Non-pigmented ciliary epithelial cell (primary cell): ENCODE results near the gene TBCE.

Source experiments
- DNase-seq: peaks from one replicate; pipeline ENCODE4 v3.0.0-alpha.2; 2010; ENCODE audit warnings: low read depth

The TBCE gene

DNA sequence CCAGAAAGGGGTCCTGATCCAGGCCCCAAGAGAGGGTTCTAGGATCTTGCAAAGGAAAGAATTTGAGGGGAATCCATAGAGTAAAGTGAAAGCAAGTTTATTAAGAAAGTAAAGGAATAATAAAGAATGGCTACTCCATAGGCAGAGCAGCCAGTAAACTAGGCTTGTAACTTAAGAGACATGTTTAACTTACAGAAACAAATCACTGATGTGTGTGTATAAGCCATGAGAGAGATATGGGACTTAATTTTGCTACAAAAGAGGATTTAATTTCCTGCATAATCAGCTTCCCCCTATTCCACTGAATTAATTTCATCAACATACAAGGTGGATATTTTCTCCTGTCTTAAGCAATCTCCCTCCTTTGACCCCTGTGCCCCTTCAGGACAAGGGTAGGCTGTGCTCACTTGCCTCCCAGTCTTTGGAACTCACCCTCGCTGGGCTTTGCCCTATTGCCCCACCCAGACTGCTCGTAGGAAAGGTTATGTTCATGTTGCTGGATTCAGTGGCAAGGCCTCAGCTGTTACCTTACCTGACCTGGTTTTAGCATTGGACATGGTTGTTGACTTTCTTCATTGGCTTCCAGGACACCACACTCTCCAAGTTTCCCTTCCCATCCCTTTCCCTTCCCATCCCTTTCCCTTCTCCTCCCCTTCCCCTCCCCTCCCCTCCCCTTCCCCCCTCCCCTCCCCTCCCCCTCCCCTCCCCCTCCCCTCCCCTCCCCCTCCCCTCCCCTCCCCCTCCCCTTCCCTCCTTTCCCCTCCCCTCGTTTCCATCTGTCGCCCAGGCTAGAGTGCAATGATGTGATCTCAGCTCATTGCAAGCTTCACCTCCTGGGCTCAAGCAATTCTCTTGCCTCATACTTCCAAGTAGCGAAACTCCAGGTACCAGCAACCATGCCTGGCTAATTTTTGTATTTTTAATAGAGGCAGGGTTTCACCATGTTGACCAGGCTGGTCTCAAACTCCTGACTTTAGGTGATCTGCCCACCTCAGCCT lies 44.6 kb downstream of the TBCE start:
- DNase-seq: no peak

DNA sequence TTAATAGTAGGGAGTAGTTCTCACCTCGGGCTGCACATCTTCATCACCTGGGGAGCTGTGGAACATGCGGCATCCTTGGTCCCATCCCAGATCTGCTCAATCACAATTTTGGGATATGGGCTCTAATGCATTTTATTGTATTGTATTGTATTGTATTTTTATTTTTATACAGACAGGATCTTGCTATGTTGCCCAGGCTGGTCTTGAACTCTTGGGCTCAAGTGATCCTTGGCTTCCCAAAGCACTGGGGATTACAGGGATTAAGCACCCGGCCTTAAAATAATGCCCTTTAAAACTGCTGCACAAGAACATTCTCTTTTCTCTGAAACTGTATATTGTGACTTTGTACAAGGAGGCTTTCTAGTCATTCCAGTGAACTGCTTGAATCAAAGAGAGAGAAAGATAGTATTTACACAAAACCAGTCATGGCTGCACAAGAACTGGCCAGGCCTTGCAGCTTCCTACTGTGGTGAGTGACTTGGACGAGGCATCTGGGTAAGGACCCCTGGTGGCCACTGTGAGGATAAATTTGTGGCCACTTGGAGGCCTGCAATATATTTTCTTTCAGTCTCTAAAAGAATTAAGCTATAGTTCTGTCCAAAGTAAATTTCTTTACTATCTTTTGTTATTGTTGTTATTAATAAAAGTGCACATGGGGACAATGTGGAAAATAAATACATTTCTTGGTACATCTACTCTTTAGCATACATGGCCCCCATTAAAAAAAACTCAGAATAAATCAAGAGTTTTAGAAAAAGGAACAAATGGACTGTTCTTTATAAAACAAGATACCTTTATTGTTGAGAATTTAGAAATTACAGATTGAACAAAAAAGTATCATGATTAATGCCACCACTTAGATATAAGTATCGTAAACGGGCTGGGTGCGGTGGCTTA lies 48.0 kb downstream of the TBCE start:
- DNase-seq: no peak

DNA sequence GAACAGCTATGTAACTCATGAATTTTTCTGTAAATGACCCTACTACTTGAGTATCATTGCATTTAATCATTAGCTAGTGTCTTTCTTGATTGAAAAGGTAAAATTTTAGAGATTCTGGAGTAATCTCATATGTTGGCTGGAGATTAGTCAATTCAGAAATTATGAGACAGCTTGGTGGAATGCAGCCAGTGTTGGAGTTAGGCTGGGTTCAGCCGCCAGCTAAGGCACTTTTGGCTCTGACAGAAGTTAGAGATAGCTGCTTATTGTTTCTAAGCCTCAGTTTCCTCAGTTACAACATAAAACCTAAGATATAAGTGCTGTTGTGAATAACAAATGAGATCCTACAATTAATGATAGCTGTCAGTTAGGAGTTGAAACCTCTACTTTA lies 49.4 kb downstream of the TBCE start:
- no peak for DNase-seq

DNA sequence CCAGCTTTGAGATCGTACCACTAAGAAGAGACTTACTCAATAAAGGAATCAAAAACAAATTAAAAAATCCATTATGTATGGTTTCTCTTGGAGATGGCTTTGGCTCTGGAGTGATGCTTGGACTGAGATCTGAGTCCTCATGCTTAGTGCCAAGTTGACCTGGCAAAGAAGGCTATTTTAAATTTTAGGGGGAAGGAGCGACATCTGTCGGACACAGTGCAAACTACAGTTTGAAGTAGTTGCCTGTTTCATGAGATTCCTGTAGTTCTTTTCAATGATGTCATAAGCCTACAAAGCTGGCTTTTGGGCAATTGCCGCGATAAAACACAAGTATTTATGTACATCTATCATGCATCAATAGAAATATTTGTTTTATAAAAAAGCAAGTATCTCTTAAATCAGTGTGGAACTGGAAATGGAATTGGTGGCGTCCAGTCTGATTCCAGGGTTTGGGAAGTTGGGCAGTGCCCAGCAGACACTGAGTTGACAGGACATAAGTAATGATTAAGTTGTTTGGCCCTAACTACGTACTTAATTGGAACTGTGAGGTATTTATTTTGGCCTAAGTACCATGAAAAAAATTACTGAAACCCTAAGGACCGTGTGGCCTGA lies 50.0 kb downstream of the TBCE start:
- peak; percentile 60 for DNase-seq

DNA sequence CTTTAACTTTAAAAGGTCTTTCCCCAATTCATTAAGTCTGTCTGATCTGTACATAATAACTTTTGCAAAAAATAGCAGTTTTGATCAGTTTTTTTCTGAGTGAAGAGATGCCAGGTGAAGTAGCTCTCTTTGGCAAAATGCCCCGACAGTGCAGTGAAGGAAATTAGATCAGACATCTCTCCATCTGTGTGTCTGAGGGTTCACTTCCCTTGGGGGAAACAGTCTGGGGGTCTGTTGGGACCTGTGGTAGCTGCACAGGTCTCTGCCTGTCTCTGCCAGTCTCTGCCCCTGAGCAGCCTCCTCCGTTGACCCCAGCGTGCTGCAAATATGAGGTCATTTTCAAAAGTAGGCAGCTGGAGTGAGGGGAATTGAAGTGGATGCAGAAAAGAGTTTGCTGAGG lies 54.5 kb downstream of the TBCE start:
- DNase-seq: no peak

DNA sequence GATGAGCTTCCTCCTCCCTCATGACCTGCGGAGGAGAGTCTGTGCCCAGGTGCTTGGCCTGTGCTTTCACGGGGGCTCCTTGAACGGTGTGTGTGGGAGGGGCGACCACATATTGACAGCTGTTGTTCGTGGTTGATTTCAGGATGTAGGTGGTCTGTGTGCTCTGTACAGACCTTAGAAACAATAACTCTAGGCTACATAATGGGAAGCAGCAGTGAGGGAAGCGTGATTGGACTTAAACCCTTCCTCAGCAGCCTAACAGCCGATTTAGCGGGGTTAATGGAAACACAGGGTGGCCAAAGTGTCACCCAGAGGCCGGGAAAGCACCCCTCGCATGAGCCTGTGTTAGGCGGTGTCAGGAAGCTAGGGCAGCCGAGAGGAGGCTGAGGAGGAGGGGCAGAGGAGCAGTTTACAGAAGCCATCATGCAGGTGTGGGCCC lies 56.0 kb downstream of the TBCE start:
- no peak for DNase-seq

DNA sequence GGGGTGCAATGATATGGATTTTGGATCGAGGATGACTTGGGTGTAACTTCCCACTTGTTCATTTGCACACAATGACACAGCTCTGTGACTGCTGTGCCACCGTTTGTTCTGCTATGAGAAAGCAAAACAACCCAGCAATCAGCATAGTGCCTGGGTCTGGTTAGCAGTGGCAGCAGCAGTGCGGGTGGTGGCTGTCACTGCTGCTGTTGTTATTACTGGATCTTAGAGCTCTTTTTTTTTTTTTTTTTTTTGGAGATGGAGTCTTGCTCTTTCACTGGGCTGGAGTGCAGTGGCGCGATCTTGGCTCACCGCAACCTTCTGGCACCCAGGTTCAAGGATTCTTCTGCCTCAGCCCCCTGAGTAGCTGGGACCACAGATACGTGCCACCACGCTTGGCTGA lies 56.9 kb downstream of the TBCE start:
- no peak for DNase-seq

DNA sequence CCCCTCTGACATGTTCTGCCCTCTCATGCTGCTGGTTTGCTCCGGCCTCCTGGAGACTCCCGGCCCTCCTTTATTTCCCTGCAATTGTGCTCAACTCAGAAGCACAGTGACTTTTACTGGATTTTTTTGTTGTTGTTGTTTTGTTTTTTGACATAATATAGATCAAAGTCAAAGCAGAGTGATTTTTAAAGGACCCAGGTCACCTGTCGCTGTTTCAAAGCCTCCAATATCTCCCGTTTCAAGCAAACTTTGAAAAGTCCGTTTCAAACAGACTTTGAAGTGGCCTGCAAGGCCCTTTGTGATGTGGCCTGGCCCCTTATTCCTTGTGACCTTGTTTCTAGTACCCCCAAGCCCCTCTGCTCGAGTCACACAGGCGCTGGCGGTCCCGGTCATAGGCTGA lies 58.1 kb downstream of the TBCE start:
- no peak for DNase-seq

DNA sequence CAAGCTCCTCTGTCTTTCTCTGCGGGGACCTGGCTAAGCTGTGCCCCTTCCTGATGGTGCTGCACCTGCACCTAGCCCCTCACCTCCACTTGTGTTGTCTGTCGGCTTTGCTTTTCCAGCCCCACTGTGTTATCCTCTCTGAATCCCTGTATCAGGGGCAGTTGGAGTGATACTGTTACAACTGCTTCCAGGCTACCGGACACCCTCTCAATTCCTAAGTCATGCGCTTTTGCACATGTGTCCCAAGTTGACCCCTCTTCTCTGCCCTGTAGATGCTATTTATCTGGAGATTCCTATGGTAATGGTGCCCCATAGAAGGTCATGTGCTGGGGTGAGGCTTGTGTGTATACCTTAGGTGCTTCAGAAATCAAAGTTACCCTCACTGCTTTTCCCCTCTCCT lies 58.9 kb downstream of the TBCE start:
- no peak for DNase-seq

DNA sequence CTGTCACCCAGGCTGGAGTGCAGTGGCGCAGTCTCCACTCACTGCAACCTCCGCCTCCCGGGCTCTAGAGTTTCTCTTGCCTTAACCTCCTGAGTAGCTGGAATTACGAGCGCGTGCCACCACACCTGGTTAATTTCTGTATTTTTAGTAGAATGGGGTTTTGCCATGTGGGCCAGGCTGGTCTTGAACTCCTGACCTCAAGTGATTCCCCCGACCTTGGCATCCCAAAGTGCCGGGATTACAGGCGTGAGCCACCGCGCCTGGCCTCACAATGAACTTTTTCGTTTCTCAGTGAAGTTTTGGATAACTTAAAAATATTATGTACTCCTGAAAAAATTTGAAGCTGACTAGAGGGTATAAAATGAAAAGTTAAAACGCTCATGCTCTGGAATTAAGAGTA lies 59.5 kb downstream of the TBCE start:
- DNase-seq: no peak

DNA sequence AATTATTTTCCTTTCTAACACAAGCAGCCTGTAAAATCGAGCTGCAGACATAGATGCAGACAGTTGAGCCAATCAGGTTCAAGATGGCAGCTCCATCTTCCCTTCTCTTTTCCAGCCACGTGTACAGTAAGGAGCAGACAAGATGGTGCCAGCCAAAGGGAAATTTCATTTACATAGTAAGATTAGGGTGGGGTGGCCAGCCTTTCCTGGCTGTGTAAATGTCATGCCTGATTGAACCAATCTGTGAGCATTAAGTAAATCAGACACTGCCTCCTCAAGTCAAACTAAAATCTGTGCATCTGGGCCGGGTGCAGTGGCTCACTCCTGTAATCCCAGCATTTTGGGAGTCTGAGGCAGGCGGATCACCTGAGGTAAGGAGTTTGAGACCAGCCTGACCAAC lies 60.2 kb downstream of the TBCE start:
- no peak for DNase-seq

DNA sequence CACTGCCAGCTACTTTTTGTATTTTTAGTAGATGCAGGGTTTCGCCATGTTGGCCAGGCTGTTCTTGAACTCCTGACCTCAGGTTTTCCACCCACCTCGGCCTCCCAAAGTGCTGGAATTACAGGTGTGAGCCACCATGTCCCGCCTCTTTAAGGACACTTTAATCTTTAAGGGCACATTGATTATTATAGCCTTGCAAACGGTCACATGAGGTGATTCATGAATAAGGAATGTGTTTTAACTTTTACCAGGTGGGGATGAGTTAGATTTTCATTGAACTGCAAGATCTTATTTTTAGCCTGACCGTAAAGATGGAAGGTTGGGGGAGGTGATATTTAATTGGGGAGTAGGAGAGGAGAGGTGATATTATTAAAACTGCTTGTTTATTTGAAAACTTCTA lies 61.9 kb downstream of the TBCE start:
- no peak for DNase-seq

DNA sequence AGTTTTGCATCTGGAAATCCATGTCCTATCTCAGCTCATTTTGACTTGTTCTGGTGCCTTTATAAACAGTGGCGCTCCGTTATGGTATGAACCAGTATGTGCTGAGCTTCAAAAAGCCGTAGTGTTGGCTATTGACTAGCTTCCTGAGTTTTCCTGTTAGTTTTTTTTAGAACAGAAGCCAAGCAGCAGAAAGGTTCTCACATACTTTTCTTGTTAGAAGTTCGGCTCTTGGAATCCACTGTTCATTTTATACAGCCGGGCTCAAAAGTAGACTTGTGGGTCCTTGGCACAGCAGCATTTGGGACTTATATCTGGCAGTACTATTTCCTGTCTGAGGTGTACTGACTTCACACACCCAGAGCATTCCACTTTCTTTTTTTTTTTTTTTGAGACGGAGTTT lies 63.8 kb downstream of the TBCE start:
- no peak for DNase-seq

DNA sequence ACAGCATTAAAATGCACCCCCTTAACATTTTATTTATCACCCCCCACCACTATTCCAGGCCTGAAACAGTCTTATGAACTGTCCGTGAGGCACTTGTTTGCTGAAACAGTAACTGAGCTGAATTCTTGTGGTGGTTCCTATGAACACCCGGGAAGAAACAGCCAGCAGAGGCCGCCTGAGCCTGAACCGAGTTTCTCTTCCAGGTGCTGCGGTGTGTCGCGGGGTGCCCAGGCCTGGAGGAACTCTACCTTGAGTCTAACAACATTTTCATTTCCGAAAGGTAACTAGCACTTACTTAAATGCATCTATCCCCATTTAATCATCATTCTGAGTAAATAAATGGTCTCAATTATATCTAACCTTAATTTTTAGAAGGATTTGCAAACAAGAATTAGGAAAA lies 66.8 kb downstream of the TBCE start:
- DNase-seq: no peak

DNA sequence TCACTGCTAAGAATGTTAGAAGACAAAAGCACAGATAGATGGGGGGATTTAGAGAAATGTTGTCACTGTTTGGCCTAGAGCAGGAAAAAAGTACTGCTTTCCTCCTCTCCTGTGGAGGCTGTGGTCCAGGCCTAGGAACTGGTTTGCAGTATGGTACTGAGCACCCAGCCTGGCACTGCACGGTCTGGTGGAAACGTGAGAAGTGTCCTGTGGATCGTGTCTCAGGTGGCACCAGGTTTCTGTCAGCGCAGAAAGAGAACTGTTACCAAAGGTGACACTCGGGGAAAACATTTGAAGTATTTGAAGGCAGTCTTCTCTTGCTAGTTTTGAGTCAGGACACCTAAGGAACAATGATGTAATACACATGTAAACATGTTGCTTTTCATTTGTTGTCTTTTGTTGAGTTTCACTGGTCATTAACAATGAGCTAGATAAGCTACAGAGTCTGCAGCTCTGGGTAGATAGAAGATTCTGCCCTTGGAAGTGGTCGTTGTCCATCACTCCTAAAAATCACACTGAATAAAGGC lies 74.0 kb downstream of the TBCE start:
- no peak for DNase-seq

DNA sequence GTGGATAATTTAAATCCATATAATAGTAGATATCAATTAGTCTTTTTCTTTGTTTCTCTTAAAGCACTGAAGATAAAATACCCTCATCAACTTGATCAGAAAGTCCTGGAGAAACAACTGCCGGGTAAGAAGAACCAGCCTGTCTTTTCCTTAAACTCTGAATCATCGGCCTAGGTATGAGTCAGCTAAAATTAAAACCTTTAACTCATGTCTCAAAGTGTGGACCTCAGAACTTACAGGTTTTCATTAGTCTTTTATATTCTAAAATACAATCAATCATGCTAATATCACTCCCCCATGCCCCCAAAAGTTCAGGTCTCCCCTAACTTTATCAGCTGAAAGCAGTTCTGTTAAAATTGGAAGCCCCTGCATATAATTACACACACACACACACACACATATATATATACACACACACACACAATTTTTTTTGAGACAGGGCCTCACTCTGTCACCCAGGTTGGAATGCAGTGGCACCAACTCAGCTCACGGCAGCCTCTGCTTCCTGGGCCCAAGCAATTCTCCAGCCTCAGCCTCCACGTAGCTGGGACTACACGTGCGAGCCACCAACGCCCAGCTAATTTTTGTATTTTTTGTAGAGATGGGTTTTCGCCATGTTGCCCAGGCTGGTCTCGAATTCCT lies 75.7 kb downstream of the TBCE start:
- peak; percentile 62 for DNase-seq

DNA sequence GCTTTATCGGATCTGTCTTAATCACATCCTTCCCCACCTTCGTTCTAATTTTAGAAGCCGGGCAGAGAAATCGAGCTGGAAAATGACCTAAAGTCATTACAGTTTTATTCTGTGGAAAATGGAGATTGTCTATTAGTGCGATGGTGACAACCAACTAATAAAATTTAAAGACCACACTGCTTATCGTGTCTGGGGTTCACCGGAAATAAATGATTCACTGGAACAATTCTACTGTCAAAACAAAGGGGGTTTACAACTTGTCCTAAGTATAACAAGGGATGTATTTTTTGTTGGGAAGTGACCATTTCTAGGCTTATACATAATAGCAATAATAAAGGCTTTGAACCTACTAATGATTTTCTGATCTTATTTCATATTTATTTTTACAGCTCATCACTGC lies 81.4 kb downstream of the TBCE start:
- DNase-seq: no peak

DNA sequence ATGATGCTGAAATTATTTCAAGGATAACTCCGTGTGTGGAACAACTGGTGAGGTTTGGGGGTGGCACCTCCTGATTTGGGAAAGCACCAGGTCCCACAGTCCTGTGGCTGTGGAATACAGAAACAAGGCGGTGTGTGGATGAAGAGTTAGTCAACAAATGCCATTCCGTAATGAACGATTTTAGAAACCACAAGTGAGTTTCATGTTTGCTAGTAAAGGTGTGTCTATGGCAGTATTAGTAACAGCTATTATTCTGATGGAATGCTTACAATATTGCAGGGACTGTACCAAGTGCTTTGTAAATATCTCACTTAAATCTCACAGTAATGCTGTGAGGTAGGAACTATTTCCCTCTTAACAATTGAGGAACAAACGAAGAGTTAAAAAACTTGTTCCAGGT lies 83.2 kb downstream of the TBCE start:
- no peak for DNase-seq

DNA sequence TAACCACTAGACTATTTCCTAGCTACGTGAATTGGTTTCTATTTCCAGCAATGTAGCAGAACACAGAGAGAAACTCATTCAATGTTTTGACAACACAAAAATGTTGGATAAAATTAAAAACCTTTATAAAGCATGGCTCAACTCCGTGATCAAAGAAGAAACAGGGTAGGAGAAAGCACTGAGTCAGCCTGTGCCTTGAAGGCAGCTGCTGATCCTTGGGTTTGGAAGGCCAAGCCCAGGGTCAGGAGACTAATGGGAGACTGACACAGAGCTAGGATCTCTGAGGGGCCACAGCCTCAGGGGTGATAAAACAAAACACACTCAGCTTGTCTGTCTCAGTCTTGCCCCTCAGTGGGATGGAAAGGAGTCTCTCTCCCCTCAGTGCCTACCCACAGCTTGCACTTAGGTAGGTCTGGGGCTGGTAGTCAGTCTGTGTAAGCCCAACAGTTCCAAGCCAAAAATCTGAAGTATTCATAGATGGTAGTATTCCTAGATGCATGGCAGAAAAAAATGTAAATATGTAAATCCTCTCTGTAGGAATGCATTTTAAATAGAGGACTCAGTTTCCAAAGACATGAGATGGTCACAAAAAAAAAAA lies 83.8 kb downstream of the TBCE start:
- DNase-seq: no peak

DNA sequence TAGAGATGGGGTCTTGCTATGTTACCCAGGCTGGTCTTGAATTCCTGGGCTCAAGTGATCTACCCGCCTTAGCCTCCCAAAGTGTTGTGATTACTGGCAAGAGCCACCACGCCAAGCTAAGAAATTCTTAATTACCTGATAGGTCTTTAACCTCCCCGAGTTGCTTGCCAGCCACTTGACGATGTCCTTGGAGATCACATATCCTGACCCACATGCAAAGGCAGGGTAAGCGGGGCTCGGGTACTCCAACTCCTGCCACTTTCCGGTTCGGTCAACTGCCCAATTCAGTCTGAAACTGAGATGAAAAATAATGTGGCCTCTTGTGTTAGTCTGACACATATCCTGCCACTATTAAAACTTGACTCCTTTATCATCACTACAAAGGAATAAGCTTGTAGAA lies 86.8 kb downstream of the TBCE start:
- no peak for DNase-seq

DNA sequence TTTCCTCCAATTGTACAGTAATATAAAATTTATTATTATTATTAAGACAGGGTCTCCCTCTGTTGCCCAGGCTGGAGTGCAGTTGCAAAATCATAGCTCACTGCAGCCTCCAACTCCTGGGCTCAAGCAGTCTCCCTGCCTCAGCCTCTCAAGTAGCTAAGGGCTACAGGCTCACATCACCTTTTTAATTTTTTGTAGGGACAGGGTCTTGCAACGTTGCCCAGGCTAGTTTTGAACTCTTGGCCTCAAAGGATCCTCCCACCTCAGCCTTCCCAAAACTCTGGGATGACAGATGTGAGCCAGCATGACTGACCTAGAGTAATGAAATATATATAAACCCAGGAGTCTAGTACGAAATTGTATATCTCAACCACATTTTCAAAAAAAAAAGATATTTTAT lies 87.9 kb downstream of the TBCE start:
- no peak for DNase-seq
